Measurements from ENCODE around the gene HMGN3. TPM values are rescaled to one million over a fixed set of nuclear protein-coding genes. Genes with fewer than 3 reads are reported as not detected.

HMGN3 gene
- total RNA-seq, 1 experiment from 2014 or later = 183 TPM

DNA sequence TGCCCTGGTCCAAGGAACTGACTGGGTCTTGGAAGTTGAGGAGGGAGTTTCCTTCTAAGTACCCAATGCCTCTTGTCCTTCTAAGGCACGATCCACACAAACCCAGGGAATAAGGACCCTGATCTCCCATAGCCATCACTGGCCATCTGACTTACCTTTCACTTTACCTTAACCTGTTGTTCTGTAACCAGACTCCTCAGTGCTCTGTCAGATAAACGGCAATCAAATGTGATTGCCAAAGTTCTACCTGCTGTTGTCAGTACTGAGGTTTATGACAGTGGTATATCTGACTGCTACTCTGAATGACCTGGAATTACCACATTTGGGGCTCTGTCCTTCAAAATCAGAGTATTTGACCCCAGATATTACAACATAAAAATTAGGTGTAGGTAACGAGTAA is 49.8 kb downstream of the HMGN3 start:
- H3K9me3 ChIP-seq (ENCODE audit: control insufficient read depth, low read depth, low read length) = no peaks in the 10 kb centered on the region
- H3K56ac ChIP-seq (ENCODE audit: insufficient read length, low read depth, low read length) = no peak overlapping the region
- Mint-ChIP-seq H3K4me3 (no peak overlapping the region), H3K27ac (no peak overlapping the region), H3K4me1 (peaks cover 10 to 11% of the 10 kb centered on the region in 2 experiments), H3K36me3 (ENCODE audit: insufficient read depth in 1 of 3, low read depth in 3 of 3) (no peaks in the 10 kb centered on the region), H3K27me3 (ENCODE audit: low read depth) (no peaks in the 10 kb centered on the region; the same call in 1 of the 2 replicates), H3K9me3 (no peaks in the 10 kb centered on the region)
- DNase-seq = no peak
- H3K9ac ChIP-seq (ENCODE audit: extremely low read depth, insufficient read length, low read length) = no peak overlapping the region
- H3K14ac ChIP-seq (ENCODE audit: insufficient read depth, low read length) = no peak overlapping the region
- no peak overlapping the region for H3T11ph ChIP-seq (ENCODE audit: low read length)
- H3K4me1 ChIP-seq (ENCODE audit: insufficient read depth, low read length) = no peaks in the 10 kb centered on the region
- no peak overlapping the region for H3K18ac ChIP-seq (ENCODE audit: insufficient read length, low read depth, low read length)
- H4K20me1 ChIP-seq (ENCODE audit: control insufficient read depth, insufficient read depth, insufficient read length) = no peaks in the 10 kb centered on the region
- H4K91ac ChIP-seq (ENCODE audit: insufficient read length, low read depth, low read length) = no peak overlapping the region
- H3K79me2 ChIP-seq (ENCODE audit: insufficient read depth, low read length) = no peaks in the 10 kb centered on the region
- no peak overlapping the region for H4K5ac ChIP-seq (ENCODE audit: insufficient read length, low read depth, low read length)
- H2BK5ac ChIP-seq (ENCODE audit: insufficient read length, low read length) = no peak overlapping the region
- H2BK20ac ChIP-seq (ENCODE audit: low read depth, low read length, poor library complexity, severe bottlenecking) = no peak overlapping the region
- no peaks in the 10 kb centered on the region for H3K23me2 ChIP-seq (ENCODE audit: insufficient read length, low read depth, low read length, poor library complexity, severe bottlenecking)
- H3K79me1 ChIP-seq (ENCODE audit: insufficient read depth, low read depth, low read length, poor library complexity, severe bottlenecking) = no peaks in the 10 kb centered on the region
- no peak overlapping the region for H3K4me2 ChIP-seq (ENCODE audit: insufficient read depth, insufficient read length, low read length)
- H4K8ac ChIP-seq (replicated peaks; ENCODE audit: insufficient read length, low read depth, low read length) = no peak overlapping the region
- H2BK120ac ChIP-seq (ENCODE audit: low read depth, low read length, poor library complexity, severe bottlenecking) = no peak overlapping the region
- no peak overlapping the region for H3K23ac ChIP-seq (ENCODE audit: insufficient read length, low read depth, low read length)
- TF ChIP-seq, protein P1, sequence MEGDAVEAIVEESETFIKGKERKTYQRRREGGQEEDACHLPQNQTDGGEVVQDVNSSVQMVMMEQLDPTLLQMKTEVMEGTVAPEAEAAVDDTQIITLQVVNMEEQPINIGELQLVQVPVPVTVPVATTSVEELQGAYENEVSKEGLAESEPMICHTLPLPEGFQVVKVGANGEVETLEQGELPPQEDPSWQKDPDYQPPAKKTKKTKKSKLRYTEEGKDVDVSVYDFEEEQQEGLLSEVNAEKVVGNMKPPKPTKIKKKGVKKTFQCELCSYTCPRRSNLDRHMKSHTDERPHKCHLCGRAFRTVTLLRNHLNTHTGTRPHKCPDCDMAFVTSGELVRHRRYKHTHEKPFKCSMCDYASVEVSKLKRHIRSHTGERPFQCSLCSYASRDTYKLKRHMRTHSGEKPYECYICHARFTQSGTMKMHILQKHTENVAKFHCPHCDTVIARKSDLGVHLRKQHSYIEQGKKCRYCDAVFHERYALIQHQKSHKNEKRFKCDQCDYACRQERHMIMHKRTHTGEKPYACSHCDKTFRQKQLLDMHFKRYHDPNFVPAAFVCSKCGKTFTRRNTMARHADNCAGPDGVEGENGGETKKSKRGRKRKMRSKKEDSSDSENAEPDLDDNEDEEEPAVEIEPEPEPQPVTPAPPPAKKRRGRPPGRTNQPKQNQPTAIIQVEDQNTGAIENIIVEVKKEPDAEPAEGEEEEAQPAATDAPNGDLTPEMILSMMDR (conservative IDR thresholded peaks at IDR 0.05) = no peak
- H3K27ac ChIP-seq (ENCODE audit: insufficient read length, low read depth, low read length) = no peak overlapping the region
- no peak overlapping the region for H3K4ac ChIP-seq (ENCODE audit: low read depth, low read length)
- WGBS (ENCODE audit: extremely low coverage, insufficient read length, low lambda C conversion rate) = no CpG with 5 or more reads among the region's 3 CpGs
- no peak overlapping the region for H2BK15ac ChIP-seq (ENCODE audit: low read depth, low read length)
- no peaks in the 10 kb centered on the region for H3K27me3 ChIP-seq (ENCODE audit: insufficient read depth, low read length)
- no peak overlapping the region for H2AK5ac ChIP-seq (ENCODE audit: insufficient read length, low read length)
- H2AFZ ChIP-seq (ENCODE audit: low read length) = no peak overlapping the region
- no peak overlapping the region for H2BK12ac ChIP-seq (ENCODE audit: insufficient read length, low read depth, low read length)

Measured in H9 (cell line).